ENCODE measurements around the gene ROPN1L.

DNA sequence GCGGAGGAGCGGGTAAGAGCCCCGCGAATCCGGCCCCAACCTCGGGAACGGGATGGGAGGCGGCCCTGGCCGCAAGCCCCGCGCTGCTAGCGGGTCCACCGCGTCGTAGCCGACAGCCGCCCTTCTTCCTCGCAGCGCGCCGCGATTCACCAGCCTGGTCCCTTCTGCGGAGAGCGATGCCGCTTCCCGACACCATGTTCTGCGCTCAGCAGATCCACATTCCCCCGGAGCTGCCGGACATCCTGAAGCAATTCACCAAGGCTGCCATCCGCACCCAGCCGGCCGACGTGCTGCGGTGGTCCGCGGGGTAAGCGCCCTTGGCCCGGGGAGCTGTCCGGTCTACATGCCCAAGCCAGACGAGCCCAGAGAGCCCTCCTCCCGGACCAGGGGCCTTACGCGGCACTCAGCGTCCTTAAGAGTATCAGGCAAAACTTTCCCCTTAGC, 335 bp downstream of the ROPN1L start:
- TF ChIP-seq, protein P1, sequence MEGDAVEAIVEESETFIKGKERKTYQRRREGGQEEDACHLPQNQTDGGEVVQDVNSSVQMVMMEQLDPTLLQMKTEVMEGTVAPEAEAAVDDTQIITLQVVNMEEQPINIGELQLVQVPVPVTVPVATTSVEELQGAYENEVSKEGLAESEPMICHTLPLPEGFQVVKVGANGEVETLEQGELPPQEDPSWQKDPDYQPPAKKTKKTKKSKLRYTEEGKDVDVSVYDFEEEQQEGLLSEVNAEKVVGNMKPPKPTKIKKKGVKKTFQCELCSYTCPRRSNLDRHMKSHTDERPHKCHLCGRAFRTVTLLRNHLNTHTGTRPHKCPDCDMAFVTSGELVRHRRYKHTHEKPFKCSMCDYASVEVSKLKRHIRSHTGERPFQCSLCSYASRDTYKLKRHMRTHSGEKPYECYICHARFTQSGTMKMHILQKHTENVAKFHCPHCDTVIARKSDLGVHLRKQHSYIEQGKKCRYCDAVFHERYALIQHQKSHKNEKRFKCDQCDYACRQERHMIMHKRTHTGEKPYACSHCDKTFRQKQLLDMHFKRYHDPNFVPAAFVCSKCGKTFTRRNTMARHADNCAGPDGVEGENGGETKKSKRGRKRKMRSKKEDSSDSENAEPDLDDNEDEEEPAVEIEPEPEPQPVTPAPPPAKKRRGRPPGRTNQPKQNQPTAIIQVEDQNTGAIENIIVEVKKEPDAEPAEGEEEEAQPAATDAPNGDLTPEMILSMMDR (conservative IDR thresholded peaks at IDR 0.05; ENCODE audit: low read length), result no peak
- TF ChIP-seq EZH2phosphoT487 (IDR thresholded peaks at IDR 0.05; ENCODE audit: borderline replicate concordance), result no peak
